Fibroblast of lung (primary cell): ENCODE data around the gene FBLL1.
A peak's percentile ranks its signal among the peaks of the same experiment; 100 is the strongest.

Experiments
- CTCF ChIP-seq, 2 donors: IDR thresholded peaks in 1 of 2; conservative IDR thresholded peaks in 1 of 2; 1 replicate in 1 of 2; 2 replicates in 1 of 2; pipeline ENCODE4 v1.5.1; 2011 to 2012; ENCODE audit warnings: low read length in 2 of 2, control low read depth in 1 of 2, inconsistent platforms in 1 of 2, low read depth in 1 of 2, mild to moderate bottlenecking in 1 of 2
- EZH2 ChIP-seq: IDR thresholded peaks from 2 replicates; pipeline ENCODE4 v1.5.1; 2012; ENCODE audit warnings: low read length, control low read depth, mild to moderate bottlenecking; ENCODE audit errors: missing control alignments

- TF ChIP-seq CTCF (conservative IDR thresholded peaks at IDR 0.05 in 1 of 2, IDR thresholded peaks at IDR 0.05 in 1 of 2; ENCODE audit: low read depth in 1 of 2, low read length in 2 of 2) (peak; percentile 98 to 99), EZH2 (no peak)
Measured at GRCh38 chr5:168486136-168486879, 42.8 kb upstream of the FBLL1 start, which contains the start of gene RARS1.
